ENCODE measurements around the gene SGIP1.

Gene SGIP1

GRCh38 chr1:66599899-66600737 is 66.2 kb downstream of the SGIP1 start:
- H3K4me3 ChIP-seq (ENCODE audit: low read depth, low read length): no peak overlapping the region

GRCh38 chr1:66605419-66605997 is 71.6 kb downstream of the SGIP1 start:
- no peak overlapping the region for H3K4me3 ChIP-seq (ENCODE audit: low read depth, low read length)

GRCh38 chr1:66606362-66607065 is 72.6 kb downstream of the SGIP1 start:
- no peak overlapping the region for H3K4me3 ChIP-seq (ENCODE audit: low read depth, low read length)

DNA sequence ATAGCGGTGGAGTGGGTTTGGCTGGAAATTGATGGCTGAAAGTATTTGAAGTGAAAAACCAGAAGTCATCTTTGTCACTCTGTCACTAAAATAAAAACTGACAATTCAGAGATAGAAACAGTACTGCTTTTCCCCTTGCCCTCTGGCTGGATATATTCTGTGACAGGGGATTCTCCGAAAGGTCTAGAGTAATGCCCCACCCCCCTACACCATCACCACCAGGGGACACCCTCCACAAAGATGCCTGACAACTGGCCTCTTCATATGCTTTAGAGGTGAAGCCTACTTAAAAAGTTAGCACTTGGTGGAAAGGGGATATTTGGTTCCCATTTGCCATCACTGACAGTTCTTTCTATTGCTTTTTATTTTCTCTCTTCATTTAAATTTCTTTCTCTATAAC is 73.5 kb downstream of the SGIP1 start:
- H3K4me3 ChIP-seq (ENCODE audit: low read depth, low read length): no peak overlapping the region

DNA sequence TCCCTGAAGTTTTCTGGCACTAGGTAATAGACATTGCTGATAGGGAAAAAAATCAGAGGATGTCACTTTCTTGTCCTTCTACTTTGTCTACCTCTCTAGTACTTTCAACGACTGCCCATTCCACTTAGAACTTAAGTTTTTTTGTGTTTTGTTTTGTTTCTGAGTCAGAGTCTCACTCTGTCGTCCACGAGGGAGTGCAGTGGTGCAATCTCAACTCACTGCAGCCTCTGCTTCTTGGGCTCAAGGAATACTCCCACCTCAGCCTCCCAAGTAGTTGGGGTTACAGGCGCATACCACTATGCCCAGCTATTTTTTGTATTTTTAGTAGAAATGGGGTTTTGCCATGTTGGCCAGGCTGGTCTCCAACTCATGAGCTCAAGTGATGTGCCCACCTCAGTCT is 79.2 kb downstream of the SGIP1 start:
- no peak overlapping the region for H3K4me3 ChIP-seq (ENCODE audit: low read depth, low read length)

- H3K4me3 ChIP-seq (ENCODE audit: low read depth, low read length): no peak overlapping the region
Measured at GRCh38 chr1:66617362-66618184, 83.6 kb downstream of the SGIP1 start.

- H3K4me3 ChIP-seq (ENCODE audit: low read depth, low read length): no peak overlapping the region
Measured at GRCh38 chr1:66618390-66618789, 84.4 kb downstream of the SGIP1 start.

GRCh38 chr1:66623812-66624211 is 89.9 kb downstream of the SGIP1 start:
- H3K4me3 ChIP-seq (ENCODE audit: low read depth, low read length): no peak overlapping the region

DNA sequence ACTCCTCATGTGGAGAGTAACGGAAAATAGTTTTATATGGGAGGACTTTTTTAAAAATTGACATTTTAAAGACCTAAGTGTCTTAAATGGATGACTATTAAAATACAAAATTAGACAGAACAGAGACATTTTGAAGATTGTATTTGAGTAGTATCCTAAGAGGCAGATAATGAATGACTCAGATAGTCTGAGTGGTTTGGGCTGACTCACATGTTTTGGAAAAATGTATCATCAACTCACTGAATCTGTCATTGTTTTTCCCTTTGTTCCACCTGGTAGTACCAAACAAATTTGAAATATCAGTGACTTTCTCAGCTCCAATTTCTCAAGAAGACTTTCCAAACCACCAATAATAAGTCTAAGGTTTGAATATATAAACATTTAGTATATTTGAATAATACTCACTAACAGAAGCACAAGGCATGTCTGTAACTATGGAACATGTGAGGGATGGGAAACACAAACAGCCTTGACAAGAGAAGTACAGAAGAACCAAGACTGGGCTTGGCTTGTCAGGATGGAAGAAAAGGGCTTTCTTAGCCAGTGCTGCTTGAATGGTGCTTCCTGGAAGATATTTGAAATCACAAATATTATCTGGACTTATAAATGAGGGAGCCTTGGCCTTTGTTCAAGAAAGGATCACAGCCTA is 90.6 kb downstream of the SGIP1 start:
- H3K4me3 ChIP-seq (ENCODE audit: low read depth, low read length): no peak overlapping the region

DNA sequence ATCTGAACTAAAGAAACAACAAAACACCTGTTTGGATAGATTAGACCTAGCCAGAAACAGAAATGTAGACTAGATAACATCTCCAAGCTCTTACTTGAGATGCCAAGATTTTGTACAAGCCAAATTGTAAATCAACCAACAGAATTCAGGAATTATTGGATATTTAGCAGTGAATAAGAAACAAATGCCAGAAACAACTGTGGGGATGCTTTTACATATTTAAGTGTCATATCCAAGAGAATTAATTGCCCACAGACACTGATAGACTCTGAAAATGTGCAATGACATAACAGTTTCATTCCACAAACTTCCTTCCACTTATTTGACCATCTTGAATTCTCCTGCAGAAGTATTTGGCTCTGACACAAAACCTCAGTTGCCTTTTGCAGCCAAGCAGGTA is 92.3 kb downstream of the SGIP1 start:
- H3K4me3 ChIP-seq (ENCODE audit: low read depth, low read length): no peak overlapping the region

- H3K4me3 ChIP-seq (ENCODE audit: low read depth, low read length): no peak overlapping the region
Measured at GRCh38 chr1:66628926-66629325, 95.0 kb downstream of the SGIP1 start.

DNA sequence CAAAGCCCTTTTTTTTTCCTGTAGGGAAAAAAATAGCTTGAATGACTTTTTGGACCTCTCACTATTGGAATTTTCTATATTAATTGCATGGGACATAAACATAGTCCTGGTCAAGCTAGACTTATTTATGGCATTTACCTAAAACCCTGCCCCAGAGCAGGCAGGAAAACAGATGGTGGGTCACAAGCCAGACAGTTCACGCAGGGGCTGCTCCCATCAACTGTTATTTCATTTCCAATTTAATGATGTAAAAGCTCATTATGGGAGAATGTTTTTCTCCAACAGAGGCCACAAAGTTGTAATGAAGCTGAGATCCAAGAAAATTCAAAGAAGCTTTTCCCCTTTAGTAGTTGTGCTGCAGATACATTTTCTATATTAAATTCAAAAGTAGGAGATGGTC is 99.2 kb downstream of the SGIP1 start:
- no peak overlapping the region for H3K4me3 ChIP-seq (ENCODE audit: low read depth, low read length)

DNA sequence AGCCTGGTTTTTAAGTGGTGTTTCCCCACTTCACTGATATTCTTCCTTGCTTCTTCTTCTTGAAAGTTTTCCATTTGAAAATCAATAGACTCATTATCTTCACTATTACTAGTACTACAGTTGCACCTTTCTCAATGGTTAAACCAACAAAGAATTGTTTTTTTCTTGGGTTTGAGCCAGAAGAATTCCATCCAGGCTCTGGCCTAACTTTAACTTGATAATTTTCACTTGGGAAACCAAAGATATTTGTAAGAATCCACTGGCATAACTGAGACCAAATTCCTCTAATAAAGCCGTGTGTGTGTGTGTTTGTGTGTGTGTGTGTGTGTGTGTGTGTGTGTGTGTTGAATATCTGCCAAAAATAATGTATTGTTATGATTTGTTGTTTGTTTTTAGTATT is 103.2 kb downstream of the SGIP1 start:
- no peak overlapping the region for H3K4me3 ChIP-seq (ENCODE audit: low read depth, low read length)

DNA sequence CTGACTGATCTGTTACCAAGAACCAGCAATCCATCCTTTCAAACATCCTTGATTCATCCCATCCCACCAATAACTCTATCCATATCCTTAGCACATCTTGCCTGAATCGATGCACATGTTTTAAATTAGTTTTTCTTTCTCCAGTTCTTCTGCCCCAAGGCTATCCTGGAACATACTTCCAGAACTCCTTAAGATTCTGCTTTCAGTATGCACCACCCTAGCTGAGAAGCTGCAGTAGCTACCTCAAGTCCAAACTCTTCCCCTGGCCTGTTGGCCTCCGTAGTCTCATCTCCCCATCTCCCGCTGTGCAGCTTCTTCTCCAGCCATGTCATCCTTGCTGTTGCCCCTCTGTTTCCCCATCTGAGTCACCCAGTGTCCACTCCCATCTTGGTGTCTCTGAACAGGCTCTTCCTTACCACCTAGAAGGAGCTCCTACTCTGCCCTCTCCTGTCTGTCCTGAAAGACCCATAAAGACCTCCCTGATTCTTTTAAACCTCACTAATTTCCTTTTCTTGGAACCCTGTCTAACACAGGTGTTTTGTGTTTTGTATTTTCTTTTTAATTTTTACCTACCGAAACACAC is 108.0 kb downstream of the SGIP1 start:
- no peak overlapping the region for H3K4me3 ChIP-seq (ENCODE audit: low read depth, low read length)

- no peak overlapping the region for H3K4me3 ChIP-seq (ENCODE audit: low read depth, low read length)
Measured at GRCh38 chr1:66642992-66643391, 109.0 kb downstream of the SGIP1 start.

DNA sequence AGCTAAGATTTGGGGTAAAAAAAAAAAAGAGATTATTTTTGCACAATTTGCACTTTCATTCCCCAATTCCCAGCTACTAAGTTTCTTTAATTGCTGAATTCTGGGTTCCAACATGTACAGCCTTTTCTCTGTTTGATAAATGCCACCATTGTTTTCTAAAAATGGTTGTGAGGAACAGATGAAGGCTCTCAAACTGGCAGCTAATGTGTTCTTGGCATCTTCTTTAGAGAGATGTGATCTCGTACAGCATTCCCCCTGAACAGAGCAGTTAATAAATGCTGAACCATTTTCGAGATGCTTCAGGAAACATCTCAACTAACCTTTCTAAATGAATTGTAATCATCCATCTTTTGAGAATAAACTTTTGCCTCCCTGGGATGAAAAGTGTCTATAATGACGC is 110.4 kb downstream of the SGIP1 start:
- no peak overlapping the region for H3K4me3 ChIP-seq (ENCODE audit: low read depth, low read length)

DNA sequence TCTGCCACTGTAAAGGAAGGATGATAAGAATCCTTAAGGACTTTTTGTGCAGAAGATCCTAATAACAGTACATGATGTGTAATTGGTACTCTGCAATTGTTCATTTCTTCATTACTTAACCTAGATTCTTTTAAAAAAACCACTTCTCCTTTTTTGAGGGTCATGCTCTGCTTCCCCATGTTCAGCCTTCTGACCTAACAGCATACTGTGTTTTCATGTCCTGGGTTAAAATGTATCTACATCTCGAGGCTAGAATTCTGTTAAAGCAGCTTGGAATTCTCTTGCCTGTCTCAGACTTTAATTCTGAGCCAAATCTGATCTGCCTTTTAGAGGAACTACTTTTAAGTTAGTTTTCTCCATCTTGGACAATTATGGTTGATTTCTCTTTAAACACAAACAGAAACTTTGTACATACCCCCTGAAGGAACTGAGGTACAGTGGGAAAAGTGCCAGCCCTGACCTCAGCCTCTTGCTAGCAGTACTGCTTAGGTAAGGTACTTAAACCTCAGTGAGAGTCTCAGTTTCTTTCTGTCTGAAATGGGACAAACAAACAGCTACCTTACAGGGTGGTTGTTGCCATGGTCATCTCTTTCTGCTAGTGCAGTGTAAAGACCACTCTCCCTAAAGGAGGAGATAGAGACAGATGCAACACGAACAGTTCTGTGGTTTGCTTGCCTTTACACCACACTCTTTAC is 115.1 kb downstream of the SGIP1 start:
- H3K4me3 ChIP-seq (ENCODE audit: low read depth, low read length): no peak overlapping the region

- H3K4me3 ChIP-seq (ENCODE audit: low read depth, low read length): no peak overlapping the region
Measured at GRCh38 chr1:66652556-66652955, 118.6 kb downstream of the SGIP1 start.

- H3K4me3 ChIP-seq (ENCODE audit: low read depth, low read length): no peak overlapping the region
Measured at GRCh38 chr1:66654643-66655042, 120.7 kb downstream of the SGIP1 start.

- H3K4me3 ChIP-seq (ENCODE audit: low read depth, low read length): no peak overlapping the region
Measured at GRCh38 chr1:66671455-66671854, 137.5 kb downstream of the SGIP1 start.

Data from iPS-11a (cell line).